GM21526 (cell line): ENCODE results near the gene SLC4A7.
"Not testable (repeated sequence)": the region's sequence is repeated elsewhere in the genome, so short reads cannot be mapped to it uniquely, and the experiment has no call there.

Experiments
- ATAC-seq: cut with Tn5 transposase; IDR thresholded peaks from one replicate; pipeline ENCODE4 v1.9.1; 2021; ENCODE audit warnings: moderate library complexity; ENCODE audit not compliant: unreplicated experiment, low FRiP score

Gene SLC4A7

GRCh38 chr3:27328982-27329762, 155.0 kb downstream of the SLC4A7 start:
- not testable (repeated sequence) for ATAC-seq

DNA sequence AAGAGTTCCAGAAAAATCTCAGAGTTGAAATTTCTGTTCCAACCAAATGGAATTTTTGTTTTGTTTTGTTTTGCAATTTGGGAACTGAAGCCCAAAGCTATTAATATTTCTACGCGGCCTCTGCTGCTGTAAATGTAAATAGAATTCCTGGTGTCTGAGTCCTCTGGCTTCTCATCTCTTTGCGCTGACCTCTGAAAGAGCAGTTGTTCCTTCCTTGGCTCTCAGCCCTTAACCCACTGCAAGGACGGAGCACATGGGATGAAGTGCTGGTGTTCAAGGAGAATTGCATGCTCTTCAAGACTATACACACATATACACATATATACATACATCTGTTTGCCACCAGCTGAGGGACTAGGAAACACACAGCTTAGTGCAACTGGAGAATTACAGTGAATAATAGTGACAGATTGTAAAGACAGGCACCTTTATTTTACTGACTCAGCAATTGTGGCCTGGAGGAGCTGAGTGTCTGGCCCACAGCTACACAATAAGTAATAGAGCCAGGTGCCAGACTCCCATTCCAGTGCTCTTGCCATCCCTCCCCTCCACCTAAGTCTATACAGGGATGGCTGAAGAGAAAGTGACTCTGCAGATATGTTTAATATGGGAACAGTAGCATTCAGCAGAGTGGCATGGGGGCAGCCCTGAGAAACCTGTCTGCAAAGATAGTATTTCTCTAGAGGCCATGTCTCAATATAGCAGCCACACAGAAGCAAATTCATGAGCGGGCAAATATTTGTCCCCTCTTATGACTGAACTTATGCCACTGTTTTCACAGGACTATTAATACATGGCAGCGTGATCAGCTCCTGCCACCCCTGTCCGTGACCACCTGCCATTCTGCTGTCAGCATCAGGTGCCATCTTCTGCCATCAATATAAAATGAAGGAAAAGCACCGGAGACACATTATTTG, 157.3 kb downstream of the SLC4A7 start:
- ATAC-seq, result no peak

DNA sequence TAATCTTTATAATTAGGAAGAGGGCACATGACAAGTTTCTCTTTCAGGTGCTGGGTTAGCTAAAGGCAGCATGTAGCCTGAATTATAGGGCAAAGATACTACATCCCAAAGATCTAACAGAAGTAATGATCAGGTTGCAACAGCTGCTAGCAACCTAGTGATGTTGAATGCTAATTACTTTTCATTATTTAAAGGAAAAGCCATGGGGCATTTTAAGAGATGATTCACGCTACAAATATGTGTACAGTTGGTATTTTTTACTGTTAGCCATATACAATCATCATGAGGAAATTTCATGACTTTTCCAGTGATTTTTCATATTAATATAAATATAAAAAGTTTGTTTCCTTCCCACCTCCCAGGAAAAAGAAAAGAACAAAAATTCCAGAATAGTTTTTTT, 158.0 kb downstream of the SLC4A7 start:
- no peak for ATAC-seq

GRCh38 chr3:27325419-27325818, 158.8 kb downstream of the SLC4A7 start:
- no peak for ATAC-seq

GRCh38 chr3:27324686-27325085, 159.5 kb downstream of the SLC4A7 start:
- no peak for ATAC-seq

GRCh38 chr3:27323087-27323570, 161.1 kb downstream of the SLC4A7 start:
- no peak for ATAC-seq
